ENCODE measurements around the gene LINC01488.

The LINC01488 gene

GRCh38 chr11:69453151-69453550 lies 28.3 kb upstream of the LINC01488 start:
- Histone ChIP-seq H2AK5ac (ENCODE audit: low read length, severe bottlenecking) (no peak overlapping the region), H3K4me2 (ENCODE audit: low read length, poor library complexity, severe bottlenecking) (no peak overlapping the region), H3K4ac (ENCODE audit: low read depth in 1 of 2, low read length in 2 of 2) (no peak overlapping the region), H2AFZ (ENCODE audit: low read depth, low read length) (no peak overlapping the region), H3K9me3 (ENCODE audit: control insufficient read depth, low read length) (peaks cover 3% of the 10 kb centered on the region), H3K14ac (ENCODE audit: low read length in 2 of 2) (no peak overlapping the region), H3K27me3 (ENCODE audit: control insufficient read depth in 1 of 2, insufficient read depth in 1 of 2, low read length in 2 of 2) (peaks cover 0 to 4% of the 10 kb centered on the region in 2 experiments), H2BK12ac (ENCODE audit: low read length in 2 of 2) (peak overlapping the region in 1 of 2 experiments; percentile 45), H3K79me1 (replicated peaks; ENCODE audit: low read length, poor library complexity, severe bottlenecking) (no peaks in the 10 kb centered on the region), H3K23ac (ENCODE audit: low read length in 2 of 2) (no peak overlapping the region), H3K18ac (ENCODE audit: low read depth in 1 of 2, low read length in 2 of 2) (peak overlapping the region in 1 of 2 experiments; percentile 16), H2BK15ac (ENCODE audit: low read depth, poor library complexity, severe bottlenecking) (peak overlapping the region; percentile 31), H3K9ac (ENCODE audit: low read length) (no peak overlapping the region), H2BK120ac (ENCODE audit: low read depth, low read length) (no peak overlapping the region), H4K8ac (ENCODE audit: low read length) (no peak overlapping the region), H2BK5ac (ENCODE audit: low read depth, low read length, poor library complexity, severe bottlenecking) (no peak overlapping the region), H3K4me1 (ENCODE audit: control insufficient read depth, insufficient read depth, low read depth, low read length) (peaks cover 15% of the 10 kb centered on the region), H4K91ac (ENCODE audit: low read length) (peak overlapping the region; percentile 2), H3K4me3 (ENCODE audit: insufficient read depth in 1 of 2, low read depth in 1 of 2, low read length in 2 of 2) (no peak overlapping the region), H3K27ac (ENCODE audit: low read length, poor library complexity, severe bottlenecking) (no peak overlapping the region), H3K36me3 (ENCODE audit: control insufficient read depth in 1 of 2, insufficient read depth in 2 of 2, low read depth in 1 of 2, low read length in 2 of 2) (no peaks in the 10 kb centered on the region)
- DNase-seq, result no peak
- WGBS, result 80% methylated on average over 6 of the region's 6 CpGs

DNA sequence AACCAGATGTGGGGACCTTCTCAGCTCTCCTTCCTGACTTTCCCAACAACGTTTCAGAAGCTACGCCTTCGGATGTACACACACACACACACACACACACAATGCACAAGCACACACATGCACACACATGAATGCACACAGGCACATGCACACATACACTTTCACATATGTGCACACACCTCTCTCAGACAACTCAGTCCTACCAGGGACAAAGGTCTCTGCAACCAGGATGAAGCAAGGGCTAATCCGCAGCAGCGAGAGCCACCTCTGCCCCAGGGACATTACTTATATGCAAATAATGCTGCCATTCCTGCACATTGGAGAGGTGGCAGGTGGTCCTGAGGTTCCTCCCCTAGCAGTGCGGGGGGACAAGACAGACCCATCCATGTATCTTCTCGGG lies 27.4 kb upstream of the LINC01488 start:
- Histone ChIP-seq H3K36me3 (ENCODE audit: control insufficient read depth in 1 of 2, insufficient read depth in 2 of 2, low read depth in 1 of 2, low read length in 2 of 2) (no peaks in the 10 kb centered on the region), H2BK5ac (ENCODE audit: low read depth, low read length, poor library complexity, severe bottlenecking) (no peak overlapping the region), H3K27ac (ENCODE audit: low read length, poor library complexity, severe bottlenecking) (no peak overlapping the region), H2BK12ac (ENCODE audit: low read length in 2 of 2) (peak overlapping the region in 1 of 2 experiments; percentile 2), H2AK5ac (ENCODE audit: low read length, severe bottlenecking) (no peak overlapping the region), H3K18ac (ENCODE audit: low read depth in 1 of 2, low read length in 2 of 2) (no peak overlapping the region), H3K4me2 (ENCODE audit: low read length, poor library complexity, severe bottlenecking) (no peak overlapping the region), H3K4me3 (ENCODE audit: insufficient read depth in 1 of 2, low read depth in 1 of 2, low read length in 2 of 2) (no peak overlapping the region), H3K9ac (ENCODE audit: low read length) (no peak overlapping the region), H2AFZ (ENCODE audit: low read depth, low read length) (no peak overlapping the region), H3K4ac (ENCODE audit: low read depth in 1 of 2, low read length in 2 of 2) (no peak overlapping the region), H3K23ac (ENCODE audit: low read length in 2 of 2) (no peak overlapping the region), H2BK120ac (ENCODE audit: low read depth, low read length) (no peak overlapping the region), H3K4me1 (ENCODE audit: control insufficient read depth, insufficient read depth, low read depth, low read length) (peaks cover 14% of the 10 kb centered on the region), H3K9me3 (ENCODE audit: control insufficient read depth, low read length) (peaks cover 3% of the 10 kb centered on the region), H3K14ac (ENCODE audit: low read length in 2 of 2) (no peak overlapping the region), H3K79me1 (replicated peaks; ENCODE audit: low read length, poor library complexity, severe bottlenecking) (no peaks in the 10 kb centered on the region), H4K8ac (ENCODE audit: low read length) (no peak overlapping the region), H2BK15ac (ENCODE audit: low read depth, poor library complexity, severe bottlenecking) (no peak overlapping the region), H4K91ac (ENCODE audit: low read length) (no peak overlapping the region), H3K27me3 (ENCODE audit: control insufficient read depth in 1 of 2, insufficient read depth in 1 of 2, low read length in 2 of 2) (peaks cover 0 to 4% of the 10 kb centered on the region in 2 experiments)
- WGBS, result 94% methylated on average over 7 of the region's 7 CpGs
- DNase-seq, result no peak

GRCh38 chr11:69455969-69456368 lies 25.5 kb upstream of the LINC01488 start:
- H2BK120ac ChIP-seq (ENCODE audit: low read depth, low read length), result no peak overlapping the region
- no peak overlapping the region for H2BK12ac ChIP-seq (ENCODE audit: low read length in 2 of 2)
- H2BK15ac ChIP-seq (ENCODE audit: low read depth, poor library complexity, severe bottlenecking), result no peak overlapping the region
- H2AK5ac ChIP-seq (ENCODE audit: low read length, severe bottlenecking), result no peak overlapping the region
- H3K9ac ChIP-seq (ENCODE audit: low read length), result no peak overlapping the region
- H3K23ac ChIP-seq (ENCODE audit: low read length in 2 of 2), result no peak overlapping the region
- no peaks in the 10 kb centered on the region for H3K4me1 ChIP-seq (ENCODE audit: control insufficient read depth, insufficient read depth, low read depth, low read length)
- no peak overlapping the region for H2BK5ac ChIP-seq (ENCODE audit: low read depth, low read length, poor library complexity, severe bottlenecking)
- peaks cover 7% of the 10 kb centered on the region for H3K9me3 ChIP-seq (ENCODE audit: control insufficient read depth, low read length)
- no peak overlapping the region for H3K4me3 ChIP-seq (ENCODE audit: insufficient read depth in 1 of 2, low read depth in 1 of 2, low read length in 2 of 2)
- H3K4ac ChIP-seq (ENCODE audit: low read depth in 1 of 2, low read length in 2 of 2), result no peak overlapping the region
- no peak overlapping the region for H2AFZ ChIP-seq (ENCODE audit: low read depth, low read length)
- H3K27ac ChIP-seq (ENCODE audit: low read length, poor library complexity, severe bottlenecking), result no peak overlapping the region
- no peak overlapping the region for H3K4me2 ChIP-seq (ENCODE audit: low read length, poor library complexity, severe bottlenecking)
- no peak overlapping the region for H4K91ac ChIP-seq (ENCODE audit: low read length)
- WGBS, result 66% methylated on average over 4 of the region's 4 CpGs
- no peak overlapping the region for H4K8ac ChIP-seq (ENCODE audit: low read length)
- H3K18ac ChIP-seq (ENCODE audit: low read depth in 1 of 2, low read length in 2 of 2), result peak overlapping the region in 1 of 2 experiments; percentile 62
- peak overlapping the region in 1 of 2 experiments; percentile 14 for H3K14ac ChIP-seq (ENCODE audit: low read length in 2 of 2)
- H3K36me3 ChIP-seq (ENCODE audit: control insufficient read depth in 1 of 2, insufficient read depth in 2 of 2, low read depth in 1 of 2, low read length in 2 of 2), result no peaks in the 10 kb centered on the region
- H3K79me1 ChIP-seq (replicated peaks; ENCODE audit: low read length, poor library complexity, severe bottlenecking), result no peaks in the 10 kb centered on the region
- no peak for DNase-seq
- H3K27me3 ChIP-seq (ENCODE audit: control insufficient read depth in 1 of 2, insufficient read depth in 1 of 2, low read length in 2 of 2), result peaks cover 0 to 4% of the 10 kb centered on the region in 2 experiments

GRCh38 chr11:69456712-69457111 lies 24.8 kb upstream of the LINC01488 start:
- Histone ChIP-seq H2BK5ac (ENCODE audit: low read depth, low read length, poor library complexity, severe bottlenecking) (no peak overlapping the region), H2BK12ac (ENCODE audit: low read length in 2 of 2) (no peak overlapping the region), H3K27ac (ENCODE audit: low read length, poor library complexity, severe bottlenecking) (no peak overlapping the region), H3K4me2 (ENCODE audit: low read length, poor library complexity, severe bottlenecking) (no peak overlapping the region), H4K91ac (ENCODE audit: low read length) (no peak overlapping the region), H3K4me1 (ENCODE audit: control insufficient read depth, insufficient read depth, low read depth, low read length) (no peaks in the 10 kb centered on the region), H3K23ac (ENCODE audit: low read length in 2 of 2) (no peak overlapping the region), H2BK15ac (ENCODE audit: low read depth, poor library complexity, severe bottlenecking) (no peak overlapping the region), H2BK120ac (ENCODE audit: low read depth, low read length) (no peak overlapping the region), H3K9me3 (ENCODE audit: control insufficient read depth, low read length) (peaks cover 14% of the 10 kb centered on the region), H3K27me3 (ENCODE audit: control insufficient read depth in 1 of 2, insufficient read depth in 1 of 2, low read length in 2 of 2) (peaks cover 2 to 4% of the 10 kb centered on the region in 2 experiments), H2AK5ac (ENCODE audit: low read length, severe bottlenecking) (no peak overlapping the region), H3K79me1 (replicated peaks; ENCODE audit: low read length, poor library complexity, severe bottlenecking) (no peaks in the 10 kb centered on the region), H4K8ac (ENCODE audit: low read length) (no peak overlapping the region), H2AFZ (ENCODE audit: low read depth, low read length) (no peak overlapping the region), H3K9ac (ENCODE audit: low read length) (no peak overlapping the region), H3K14ac (ENCODE audit: low read length in 2 of 2) (no peak overlapping the region), H3K4me3 (ENCODE audit: insufficient read depth in 1 of 2, low read depth in 1 of 2, low read length in 2 of 2) (no peak overlapping the region), H3K18ac (ENCODE audit: low read depth in 1 of 2, low read length in 2 of 2) (no peak overlapping the region), H3K4ac (ENCODE audit: low read depth in 1 of 2, low read length in 2 of 2) (no peak overlapping the region), H3K36me3 (ENCODE audit: control insufficient read depth in 1 of 2, insufficient read depth in 2 of 2, low read depth in 1 of 2, low read length in 2 of 2) (no peaks in the 10 kb centered on the region)
- WGBS, result 88% methylated on average over 4 of the region's 4 CpGs
- DNase-seq, result no peak
